ENCODE data around the gene EMILIN2.
"Not testable (repeated sequence)": the region's sequence is repeated elsewhere in the genome, so short reads cannot be mapped to it uniquely, and the experiment has no call there.

Gene EMILIN2

DNA sequence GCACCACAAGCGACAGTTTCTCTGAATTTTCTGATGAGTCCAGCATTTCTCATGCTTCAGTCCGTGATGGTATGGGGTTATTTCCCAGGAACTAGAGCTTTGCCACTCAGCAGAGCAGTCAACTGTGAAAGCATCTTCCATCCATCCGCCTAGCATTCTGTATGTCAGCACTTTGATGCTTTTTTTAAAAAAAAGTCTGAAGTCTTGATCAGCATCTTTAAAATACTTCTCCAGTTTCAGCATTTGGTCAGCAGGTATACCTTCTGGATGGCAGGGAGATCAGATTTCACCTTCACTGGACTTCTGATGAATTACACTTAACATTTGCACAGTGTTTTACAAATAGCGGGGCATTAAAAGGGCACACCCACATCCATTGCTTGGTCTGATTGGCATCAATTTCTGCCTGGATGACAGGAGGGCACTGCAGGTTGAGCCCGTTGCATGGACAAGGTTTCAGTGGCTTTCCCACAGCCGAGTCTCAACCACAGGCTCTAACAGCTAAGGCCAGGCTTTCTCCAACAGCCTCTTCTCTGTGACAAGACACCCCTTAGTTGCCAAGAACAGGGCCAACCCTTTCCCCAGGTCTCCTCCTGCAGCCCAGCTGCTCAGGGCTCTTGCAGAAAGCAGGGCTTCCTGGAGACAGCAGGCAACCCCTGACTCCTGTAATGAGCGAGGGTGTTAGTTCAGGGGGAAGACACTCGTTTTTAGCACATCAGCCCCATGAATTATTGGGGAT is 54.0 kb downstream of the EMILIN2 start:
- peak; percentile 45 for DNase-seq (ENCODE audit: low spot score)

DNA sequence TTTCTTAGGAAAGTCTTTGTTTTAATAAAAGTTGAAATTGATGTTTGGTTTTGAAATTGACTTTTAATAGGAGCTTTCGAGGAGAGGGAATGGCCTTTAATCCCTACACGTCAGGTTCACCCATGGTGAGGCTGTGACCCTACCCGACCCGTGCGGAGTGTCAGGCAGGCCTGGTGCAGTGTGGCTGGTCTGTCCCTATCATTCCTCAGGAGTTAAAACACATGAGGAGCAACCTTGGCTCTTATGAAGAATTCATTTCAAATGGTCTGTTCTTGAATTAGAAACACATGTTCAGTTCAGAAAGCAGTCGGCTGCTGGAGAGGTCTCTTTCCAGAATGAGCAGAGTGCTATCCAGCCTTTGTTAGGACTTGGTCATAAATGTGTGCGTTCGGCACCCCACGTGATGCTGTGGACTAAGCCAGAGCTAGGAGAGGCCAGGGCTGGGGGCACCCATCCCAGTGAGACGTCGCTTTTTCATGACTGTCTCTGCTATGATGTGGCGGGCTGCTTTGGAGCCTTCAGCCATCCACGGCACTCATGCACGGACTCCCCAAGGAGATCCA is 54.7 kb downstream of the EMILIN2 start:
- no peak for DNase-seq (ENCODE audit: low spot score)

DNA sequence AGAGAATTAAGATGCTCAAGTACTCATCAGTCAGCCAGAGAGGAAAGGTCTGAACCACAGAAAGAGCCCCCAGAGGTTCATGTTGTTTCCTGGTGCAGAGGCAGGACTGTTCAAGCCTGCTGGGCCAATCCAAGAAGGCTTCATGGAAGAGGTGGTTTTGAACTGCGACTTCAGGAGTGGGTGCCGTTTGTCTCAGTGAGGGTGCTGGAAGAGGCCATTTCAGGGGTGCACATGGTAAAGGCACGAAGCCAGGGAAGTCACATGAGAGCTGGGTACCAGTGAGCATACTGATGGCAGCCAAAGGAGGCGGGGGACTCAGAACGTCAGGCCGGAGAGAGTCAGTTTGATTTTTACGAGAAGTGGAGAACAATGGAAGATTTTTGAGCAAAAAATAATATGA is 55.5 kb downstream of the EMILIN2 start:
- no peak for DNase-seq (ENCODE audit: low spot score)

DNA sequence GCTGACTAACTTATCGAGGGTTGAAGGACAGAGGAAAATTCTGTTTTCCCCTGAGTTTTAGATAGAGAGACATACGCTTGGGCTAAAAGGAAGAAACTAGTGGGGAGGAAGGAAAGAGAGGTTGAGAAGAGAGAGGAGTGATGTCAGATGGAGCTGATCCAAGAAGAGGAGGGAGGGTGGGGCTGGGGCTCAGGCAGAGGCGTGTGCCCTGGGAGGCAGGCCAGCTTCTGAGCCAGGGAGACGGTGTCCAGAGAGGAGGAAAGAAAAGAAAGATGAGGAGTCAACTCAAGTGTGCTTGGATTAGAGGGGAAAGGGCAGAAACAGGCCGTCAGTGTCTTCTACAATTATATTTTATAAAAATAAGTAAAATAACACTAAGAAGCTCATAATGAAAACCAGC is 56.2 kb downstream of the EMILIN2 start:
- peak; percentile 46 for DNase-seq (ENCODE audit: low spot score)

DNA sequence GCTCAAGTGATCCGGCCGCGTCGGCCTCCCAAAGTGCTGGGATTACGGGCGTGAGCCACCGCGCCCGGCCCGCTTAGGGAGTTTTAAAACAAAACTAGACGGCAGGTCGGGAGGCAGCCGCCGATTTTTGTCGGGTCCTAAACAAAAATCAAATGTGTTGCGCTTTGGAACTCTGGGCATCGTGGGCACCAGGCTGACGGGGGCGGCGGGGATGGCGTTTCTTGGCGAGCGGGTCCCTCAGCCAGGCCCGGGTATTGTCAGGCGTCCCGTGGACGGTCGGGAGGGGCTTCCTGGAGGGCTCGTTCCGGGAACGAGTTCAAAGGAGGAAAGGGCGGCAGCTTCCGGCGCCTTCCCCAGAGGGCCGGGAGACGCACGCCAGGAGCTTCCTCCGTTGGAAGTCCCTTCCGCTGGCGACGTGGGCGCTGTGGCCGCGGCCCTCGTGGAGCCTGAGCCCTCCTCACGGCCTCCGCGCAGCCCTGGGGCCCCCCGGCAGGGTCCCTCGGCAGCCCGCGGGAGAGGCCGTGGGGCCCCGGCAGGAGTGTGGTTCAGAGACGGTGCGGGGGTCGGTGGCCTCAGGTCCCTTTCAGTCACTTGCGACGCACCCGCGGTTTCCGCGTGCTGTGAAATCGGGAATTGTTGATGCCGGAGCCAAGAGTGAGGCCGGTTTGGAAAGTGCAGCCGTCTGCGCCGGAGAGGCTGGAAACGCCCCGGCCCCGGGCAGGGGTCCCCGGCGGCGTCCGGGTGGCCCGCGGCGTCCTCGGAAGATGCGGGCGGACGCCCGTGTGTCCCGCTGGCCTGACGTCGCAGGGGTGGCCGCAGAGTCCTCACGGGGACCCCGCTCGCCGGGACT is 59.3 kb downstream of the EMILIN2 start:
- peak; percentile 36 for DNase-seq (ENCODE audit: low spot score)

DNA sequence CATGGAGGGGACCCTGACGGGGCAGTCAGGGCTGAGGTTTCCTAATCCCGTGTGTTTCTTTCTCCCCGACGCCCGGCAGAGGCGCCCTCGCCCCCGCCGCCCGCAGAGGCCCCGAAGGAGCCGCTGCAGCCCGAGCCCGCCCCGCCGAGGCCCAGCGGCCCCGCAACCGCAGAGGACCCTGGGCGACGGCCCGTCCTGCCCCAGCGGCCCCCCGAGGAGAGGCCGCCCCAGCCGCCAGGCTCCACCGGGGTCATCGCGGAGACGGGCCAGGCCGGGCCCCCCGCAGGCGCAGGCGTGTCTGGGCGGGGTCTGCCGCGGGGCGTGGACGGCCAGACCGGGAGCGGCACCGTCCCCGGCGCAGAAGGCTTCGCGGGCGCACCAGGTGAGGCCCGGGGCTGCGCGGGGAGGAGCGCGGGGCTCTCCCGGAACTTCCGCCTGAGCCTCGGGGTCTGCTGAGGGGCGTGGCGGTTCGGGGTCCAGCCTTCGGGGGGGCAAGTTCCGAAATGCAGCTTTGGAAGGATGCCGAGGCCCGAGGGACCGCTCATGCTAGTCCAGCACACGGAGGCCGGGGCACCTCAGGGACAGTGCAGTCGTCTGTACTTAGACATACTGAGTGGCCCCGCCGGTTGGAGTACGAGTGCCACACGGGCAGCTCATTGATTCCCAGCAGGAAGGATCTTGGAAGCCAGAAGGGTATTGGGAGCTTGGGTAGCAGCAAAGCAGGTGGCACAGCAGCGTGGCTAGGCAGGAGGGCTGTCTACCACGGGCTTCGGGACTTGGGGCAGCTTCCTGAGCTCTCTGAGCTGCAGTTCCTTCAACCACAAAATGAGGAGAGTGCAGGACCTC is 60.1 kb downstream of the EMILIN2 start:
- peak; percentile 5 for DNase-seq (ENCODE audit: low spot score)

DNA sequence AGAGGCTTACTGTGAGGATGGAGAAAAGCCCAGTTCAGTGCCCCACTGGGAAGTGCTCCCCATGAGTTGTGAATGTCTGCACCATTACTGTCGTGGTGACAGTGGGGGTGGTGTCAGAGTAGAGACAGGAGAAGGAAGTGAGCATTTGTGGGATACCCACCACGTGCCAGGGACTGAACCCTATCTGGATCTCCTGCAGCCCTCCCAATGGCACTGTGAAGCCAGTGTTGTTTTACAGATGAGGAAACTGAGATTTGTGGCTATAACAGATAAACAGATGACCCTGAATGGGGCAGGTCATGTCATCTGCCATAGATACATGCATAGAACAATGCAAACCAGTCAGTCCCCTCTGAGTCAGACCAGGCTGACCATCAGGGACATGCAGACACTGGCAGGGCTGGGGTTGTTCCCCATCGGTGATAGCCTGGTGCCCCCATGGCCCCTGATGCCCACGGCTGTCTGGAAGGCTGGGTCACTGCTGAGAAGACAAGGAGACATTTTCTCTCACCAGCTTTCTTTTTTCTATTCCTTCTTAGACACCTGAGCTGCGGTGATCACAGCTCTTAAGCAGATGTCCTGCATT is 60.8 kb downstream of the EMILIN2 start:
- DNase-seq (ENCODE audit: low spot score): no peak

DNA sequence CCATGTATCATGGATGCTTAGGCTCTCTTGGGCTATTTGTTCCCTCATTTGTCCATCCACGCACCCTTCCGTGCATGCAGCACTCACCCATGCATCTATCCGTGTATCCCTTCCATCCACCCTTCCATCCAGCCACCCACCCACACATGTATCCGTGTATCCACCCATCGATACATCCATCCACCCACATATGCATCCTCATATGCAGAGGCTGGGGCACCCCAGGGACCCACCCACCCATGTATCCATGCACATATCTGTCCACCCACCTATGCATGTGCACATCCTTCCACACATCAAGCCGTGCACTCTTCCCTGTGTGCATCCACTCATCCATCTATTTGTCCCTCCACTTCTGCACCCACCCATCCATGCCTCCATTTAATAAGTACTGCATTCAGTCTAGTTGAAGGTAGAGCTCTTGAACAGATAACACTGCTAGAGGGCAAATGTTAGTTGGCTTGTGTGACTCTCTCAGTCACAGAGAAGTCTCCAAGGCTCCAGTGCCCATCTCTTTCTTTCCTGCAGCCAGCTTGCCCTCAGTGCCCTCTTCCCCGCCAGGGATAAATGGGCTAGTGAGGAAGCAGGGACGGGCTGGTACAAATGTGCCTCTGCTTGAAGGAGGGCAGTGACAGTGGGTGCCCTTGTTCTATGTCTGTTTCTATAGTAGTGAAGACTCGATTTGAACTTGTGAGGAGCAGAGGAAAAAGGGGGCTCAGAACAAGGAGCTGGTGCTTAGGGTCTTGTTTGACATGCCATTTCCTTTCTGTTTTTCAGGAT is 61.5 kb downstream of the EMILIN2 start:
- DNase-seq (ENCODE audit: low spot score): no peak

DNA sequence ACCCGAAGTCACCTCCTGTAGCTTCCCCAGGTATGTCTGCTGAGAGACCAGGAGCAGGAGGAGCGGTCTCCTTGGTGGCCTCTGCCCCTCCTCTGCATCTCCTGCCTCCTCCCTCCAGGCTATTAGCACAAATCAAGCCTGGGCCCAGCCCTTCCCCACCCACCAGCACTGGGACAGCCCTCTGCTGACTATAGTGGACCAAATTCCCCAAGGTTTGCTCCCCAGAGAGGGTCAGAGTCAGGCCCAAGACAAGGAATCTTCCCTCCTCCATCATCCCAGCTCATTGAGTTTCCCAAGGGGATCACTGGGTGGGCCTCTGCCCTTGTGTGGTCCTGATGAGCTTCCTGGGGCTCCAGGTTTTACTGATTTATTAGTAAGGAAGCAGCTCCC is 62.1 kb downstream of the EMILIN2 start:
- DNase-seq (ENCODE audit: low spot score): no peak

DNA sequence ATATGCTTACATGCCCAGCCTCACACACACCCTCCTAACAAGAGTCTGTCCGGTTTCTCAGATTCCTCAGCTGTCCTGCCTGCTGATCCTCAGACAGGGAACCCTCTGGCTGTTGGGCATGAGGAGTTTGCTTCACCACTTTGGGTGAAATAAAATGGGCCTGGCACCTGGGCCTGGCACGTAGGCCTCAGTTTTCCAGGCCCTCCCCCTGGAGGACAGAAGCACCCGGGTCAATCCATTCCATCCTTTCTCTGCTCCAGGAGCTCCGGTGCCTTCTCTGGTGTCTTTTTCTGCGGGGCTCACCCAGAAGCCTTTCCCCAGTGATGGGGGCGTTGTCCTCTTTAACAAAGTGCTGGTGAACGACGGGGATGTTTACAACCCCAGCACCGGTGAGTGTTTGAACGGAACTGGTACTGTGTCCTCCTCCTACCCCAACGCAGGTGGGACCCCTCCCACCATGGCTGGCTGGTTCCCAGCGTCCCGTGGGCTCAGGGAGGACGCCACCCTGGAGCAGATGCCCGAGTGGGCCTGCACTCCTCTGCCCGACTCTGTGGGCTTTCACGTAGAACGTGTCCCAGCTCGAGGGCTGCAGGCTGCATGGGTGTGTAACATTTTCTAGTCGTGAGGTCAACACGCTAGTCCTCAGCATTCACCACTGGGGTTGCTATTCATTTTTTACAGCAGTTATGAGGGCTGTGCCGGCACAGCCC is 62.8 kb downstream of the EMILIN2 start:
- no peak for DNase-seq (ENCODE audit: low spot score)

DNA sequence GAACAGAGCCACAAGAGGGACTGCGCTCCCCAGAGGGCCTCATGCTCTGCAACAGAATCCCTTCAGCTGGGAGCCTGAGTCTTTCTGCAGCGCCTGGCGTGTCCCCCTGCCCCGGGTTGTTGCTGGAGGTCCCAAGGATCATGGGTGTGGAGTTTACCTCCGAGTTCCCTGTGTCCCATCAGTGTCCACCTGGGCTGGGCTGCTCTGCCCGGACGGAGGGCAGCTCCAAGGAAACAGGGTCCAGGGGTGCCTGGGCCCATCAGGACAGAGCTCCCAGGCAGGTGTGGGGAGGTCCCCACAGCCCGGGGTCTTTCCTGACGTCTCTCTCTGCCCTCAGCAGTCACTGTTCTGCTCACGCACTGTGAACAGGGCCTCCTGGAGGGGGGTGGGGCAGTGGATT is 63.5 kb downstream of the EMILIN2 start:
- no peak for DNase-seq (ENCODE audit: low spot score)

DNA sequence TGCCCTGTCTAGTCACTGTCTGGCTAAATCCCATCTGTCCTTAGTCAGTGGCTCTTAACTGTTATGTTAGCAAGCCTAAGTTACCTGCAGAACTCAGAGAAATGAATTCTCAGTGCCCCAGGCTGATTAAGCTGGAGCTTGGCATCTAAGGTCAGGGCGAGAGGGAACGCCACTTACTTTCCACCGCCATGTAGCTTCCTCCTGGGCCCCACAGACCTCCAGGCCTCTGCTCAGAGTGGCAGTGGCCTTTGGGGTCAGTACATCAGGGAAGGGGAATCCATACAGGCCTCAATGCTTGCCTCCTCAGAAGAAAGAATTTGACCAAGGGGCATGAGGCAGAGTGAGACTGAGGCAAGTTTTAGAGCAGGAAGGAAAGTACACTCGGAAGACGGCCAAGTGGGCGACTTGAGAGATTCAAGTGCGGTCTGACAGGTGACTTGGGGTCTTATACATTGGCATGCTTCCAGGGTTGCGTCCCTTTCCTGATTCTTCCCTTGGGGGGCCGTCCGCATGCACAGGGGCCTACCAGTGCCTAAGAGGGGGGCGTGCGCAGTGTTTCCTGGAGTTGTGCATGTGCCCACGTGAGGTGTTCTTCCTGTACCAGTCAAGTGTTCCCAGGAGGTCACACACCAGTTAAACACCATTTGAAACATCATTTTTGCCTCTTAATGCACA is 64.1 kb downstream of the EMILIN2 start:
- DNase-seq (ENCODE audit: low spot score): no peak

DNA sequence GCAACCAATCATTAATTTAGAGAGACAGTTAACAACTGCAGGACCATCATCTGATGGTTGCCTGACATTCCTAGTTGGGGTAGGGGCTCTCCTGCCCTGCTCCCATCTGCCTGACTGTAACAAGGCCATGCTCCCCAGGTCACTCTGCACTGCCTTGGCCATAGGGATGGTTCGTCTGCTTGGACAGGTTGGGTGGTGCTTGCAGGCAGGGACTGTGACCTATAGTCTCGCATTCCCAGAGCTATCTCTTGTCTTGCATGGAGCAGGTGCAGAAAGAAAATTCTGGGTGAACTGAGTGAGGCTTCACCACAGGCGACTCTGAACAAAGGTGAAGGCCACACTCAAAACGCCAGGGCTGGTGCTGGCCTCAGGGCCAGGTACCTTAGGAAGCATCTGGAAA is 64.7 kb downstream of the EMILIN2 start:
- no peak for DNase-seq (ENCODE audit: low spot score)

DNA sequence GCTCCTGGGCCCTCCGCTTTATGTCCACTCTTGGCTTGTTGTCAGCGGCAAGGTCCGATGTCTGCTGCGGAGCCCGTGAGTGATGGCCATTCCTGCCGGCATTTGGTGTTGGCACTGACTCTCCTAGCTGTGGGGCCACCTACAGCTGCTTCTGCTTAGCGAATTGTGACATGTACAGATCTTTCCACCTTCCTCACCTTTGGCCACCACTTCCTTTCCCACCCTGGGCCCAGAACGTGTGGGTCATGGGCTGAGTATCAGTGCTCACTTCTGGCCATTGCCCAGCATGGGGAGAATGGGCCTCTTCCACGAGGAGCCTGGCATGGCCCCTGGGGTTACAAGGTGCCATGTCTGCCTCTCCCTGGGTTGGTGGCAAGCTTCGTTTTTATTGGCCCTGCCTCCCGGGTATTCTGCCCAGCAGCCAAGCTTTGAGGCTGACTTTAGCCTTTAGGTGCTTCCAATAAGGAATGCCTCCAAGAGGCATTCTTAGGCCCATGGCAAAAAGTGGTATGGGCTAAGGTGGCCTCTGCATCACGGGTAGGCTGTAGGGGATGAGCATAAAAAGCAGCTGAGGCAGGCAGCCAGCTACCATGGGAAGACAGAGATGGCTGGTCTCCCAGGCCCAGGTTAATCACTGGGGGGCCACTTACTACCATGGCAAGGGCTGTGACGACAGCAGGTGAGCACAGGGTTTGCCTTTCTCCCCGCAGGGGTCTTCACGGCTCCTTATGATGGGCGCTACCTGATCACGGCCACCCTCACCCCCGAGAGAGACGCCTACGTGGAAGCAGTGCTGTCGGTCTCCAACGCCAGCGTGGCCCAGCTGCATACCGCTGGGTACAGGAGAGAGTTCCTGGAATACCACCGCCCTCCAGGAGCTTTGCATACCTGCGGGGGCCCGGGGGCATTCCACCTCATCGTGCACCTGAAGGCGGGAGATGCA is 65.8 kb downstream of the EMILIN2 start:
- no peak for DNase-seq (ENCODE audit: low spot score)

DNA sequence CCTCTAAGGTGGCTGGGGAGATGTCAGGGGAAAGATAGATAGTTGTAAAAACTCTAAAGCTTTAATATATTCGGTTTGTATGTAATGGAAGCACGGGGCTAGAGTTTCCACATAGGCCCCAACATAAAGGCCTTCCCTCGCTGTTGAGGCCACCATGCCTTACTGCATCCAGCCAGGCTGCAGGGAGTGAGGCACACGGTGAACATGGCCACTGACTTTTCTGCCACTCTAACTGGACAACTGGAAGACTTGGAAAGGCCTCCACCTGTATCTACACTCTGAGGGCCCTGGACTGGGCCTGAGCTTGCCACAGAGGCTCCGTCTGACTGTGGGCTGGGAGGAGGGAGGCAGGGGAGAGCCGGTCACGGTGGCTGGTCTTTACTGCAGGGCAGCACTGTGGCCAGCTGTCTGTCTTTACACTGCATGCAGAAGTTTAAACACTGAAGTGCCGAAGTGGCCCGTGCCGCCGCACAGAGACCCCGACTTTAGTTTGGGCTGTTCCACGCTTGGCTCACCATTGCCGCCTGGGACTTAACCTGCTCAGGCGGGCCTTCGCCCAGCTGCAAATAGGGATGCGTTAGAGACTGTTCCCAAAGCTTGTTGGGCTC is 66.7 kb downstream of the EMILIN2 start:
- no peak for DNase-seq (ENCODE audit: low spot score)

DNA sequence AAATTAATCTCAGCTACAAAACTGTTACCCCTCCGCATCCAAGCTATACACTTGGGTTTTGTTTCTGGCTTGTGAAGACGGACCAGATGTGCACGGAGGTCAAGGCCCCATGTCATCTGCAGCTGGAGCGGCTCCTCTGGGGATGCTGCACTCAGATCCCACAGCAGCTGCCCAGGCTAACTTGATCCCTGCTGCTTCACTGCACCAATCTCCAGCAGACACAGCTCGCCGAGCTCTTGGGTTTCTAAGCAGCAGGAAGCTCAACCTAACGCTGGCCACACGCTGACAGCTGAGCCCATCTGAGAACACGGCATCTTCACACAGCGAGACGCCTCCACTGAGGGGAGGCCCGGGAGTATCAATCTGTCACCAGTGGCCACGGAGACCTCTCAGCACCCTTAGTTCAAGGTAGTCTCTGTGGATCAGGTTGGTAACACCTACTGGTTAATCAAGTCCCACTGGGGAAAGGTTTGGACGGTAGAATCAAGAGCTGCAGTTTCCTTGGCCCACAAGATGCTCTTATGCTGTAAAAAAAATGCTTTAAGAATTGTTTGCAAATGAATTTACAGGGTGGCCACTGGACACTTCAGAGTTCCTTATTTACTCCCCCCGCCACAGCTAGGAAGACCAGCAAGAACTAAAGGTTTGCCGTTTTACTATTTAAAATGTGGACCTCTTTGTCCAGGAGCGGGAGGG is 67.5 kb downstream of the EMILIN2 start:
- DNase-seq (ENCODE audit: low spot score): no peak

DNA sequence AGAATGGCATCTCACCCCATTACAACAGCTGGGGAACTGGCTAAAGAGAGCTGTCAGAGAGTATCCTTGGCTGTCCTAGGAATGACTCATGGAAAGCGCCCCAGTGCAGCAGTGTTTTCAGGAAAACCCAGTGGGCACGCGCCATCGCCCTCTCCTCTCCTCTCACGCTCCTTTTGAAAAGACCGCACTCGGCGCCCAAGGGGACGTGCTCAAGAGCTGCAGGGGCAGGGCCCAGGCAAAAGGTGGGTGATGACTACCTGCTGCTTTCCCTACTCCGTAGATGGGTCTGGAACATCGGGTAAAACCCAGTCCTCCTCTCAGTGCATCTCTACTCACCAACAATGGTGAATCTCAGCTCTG is 68.1 kb downstream of the EMILIN2 start:
- DNase-seq (ENCODE audit: low spot score): no peak

DNA sequence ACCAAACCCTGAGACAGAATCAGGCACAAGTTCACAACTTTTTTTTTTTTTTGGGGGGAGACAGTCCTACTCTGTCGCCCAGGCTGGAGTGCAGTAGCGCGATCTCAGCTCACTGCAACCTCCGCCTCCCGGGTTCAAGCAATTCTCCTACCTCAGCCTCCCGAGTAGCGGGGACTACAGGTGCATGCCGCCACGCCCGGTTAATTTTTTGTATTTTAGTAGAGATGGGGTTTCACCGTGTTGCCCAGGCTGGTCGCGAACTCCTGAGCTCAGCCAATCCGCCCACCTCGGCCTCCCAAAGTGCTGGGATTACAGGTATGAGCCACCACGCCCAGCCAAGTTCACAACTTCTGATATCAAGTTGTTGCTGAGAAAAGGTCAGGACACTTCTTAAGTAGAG is 68.7 kb downstream of the EMILIN2 start:
- DNase-seq (ENCODE audit: low spot score): not testable (repeated sequence)

Data from kidney tubule cell (primary cell).